ENCODE results near the gene TRPM4. TPM values are rescaled to one million over a fixed set of nuclear protein-coding genes. Genes with fewer than 3 reads are reported as not detected.

Gene TRPM4
- 7.2 TPM for total RNA-seq

GRCh38 chr19:49157445-49158224 lies at the start of gene TRPM4:
TSS of gene TRPM4 (plus strand) at chr19:49157792. CDS start at chr19:49157867, 75 bp downstream.

GRCh38 chr19:49113762-49114629 lies 43.6 kb upstream of the TRPM4 start, which contains the start of gene LIN7B:
TSS of gene LIN7B (plus strand) at chr19:49114370. CDS start at chr19:49114405, 35 bp downstream.

GRCh38 chr19:49118565-49119410 lies 38.8 kb upstream of the TRPM4 start, which contains the start of gene C19orf73:
TSS of gene C19orf73 (minus strand) at chr19:49119143. CDS start at chr19:49119022, 121 bp downstream.

GRCh38 chr19:49119411-49120324 lies 37.9 kb upstream of the TRPM4 start, which contains the start of gene PPFIA3:
TSS of gene PPFIA3 (plus strand) at chr19:49119544. CDS start at chr19:49127874, 8,330 bp downstream.

GRCh38 chr19:49155005-49155819 lies 2.4 kb upstream of the TRPM4 start, which contains the start of gene HRC:
TSS of gene HRC (minus strand) at chr19:49155396. CDS start at chr19:49155237, 159 bp downstream.

Other genes starting within 250 kb of the TRPM4 start
- gene DHDH, start 224.1 kb upstream of the TRPM4 start, total RNA-seq, result 2.3 TPM
- gene BAX, start 202.9 kb upstream of the TRPM4 start, total RNA-seq, result 15.7 TPM
- 812 TPM for gene FTL, start 192.5 kb upstream of the TRPM4 start, total RNA-seq
- gene GYS1, start 164.5 kb upstream of the TRPM4 start, total RNA-seq, result 18.9 TPM
- 113 TPM for gene RUVBL2, start 163.9 kb upstream of the TRPM4 start, total RNA-seq
- not detected for gene LHB, start 140.7 kb upstream of the TRPM4 start, total RNA-seq
- not detected for gene CGB3, start 133.5 kb upstream of the TRPM4 start, total RNA-seq
- gene CGB2, start 125.9 kb upstream of the TRPM4 start, total RNA-seq, result not detected
- not detected for gene CGB1, start 120.9 kb upstream of the TRPM4 start, total RNA-seq
- not detected for gene CGB5, start 113.9 kb upstream of the TRPM4 start, total RNA-seq
- not detected for gene CGB8, start 108.7 kb upstream of the TRPM4 start, total RNA-seq
- gene CGB7, start 100.0 kb upstream of the TRPM4 start, total RNA-seq, result not detected
- gene NTF4, start 93.0 kb upstream of the TRPM4 start, total RNA-seq, result not detected
- gene KCNA7, start 85.1 kb upstream of the TRPM4 start, total RNA-seq, result not detected
- 125 TPM for gene SNRNP70, start 72.3 kb upstream of the TRPM4 start, total RNA-seq
- 40.1 TPM for gene LIN7B, start 43.4 kb upstream of the TRPM4 start, total RNA-seq
- 3.2 TPM for gene C19orf73, start 38.6 kb upstream of the TRPM4 start, total RNA-seq
- gene PPFIA3, start 38.2 kb upstream of the TRPM4 start, total RNA-seq, result 59.1 TPM
- gene HRC, start 2.4 kb upstream of the TRPM4 start, total RNA-seq, result 1.4 TPM
- 1.2 TPM for gene SLC6A16, start 167.4 kb downstream of the TRPM4 start, total RNA-seq
- gene CD37, start 177.6 kb downstream of the TRPM4 start, total RNA-seq, result 2.1 TPM
- 10.8 TPM for gene TEAD2, start 204.6 kb downstream of the TRPM4 start, total RNA-seq
- 1.6 TPM for gene DKKL1, start 206.1 kb downstream of the TRPM4 start, total RNA-seq
- not detected for gene KASH5, start 230.5 kb downstream of the TRPM4 start, total RNA-seq